SW480 (cell line): Measurements from ENCODE around the gene HBD.

Experiments
- DNase-seq: peaks from one replicate; pipeline ENCODE4 v3.0.0-alpha.2; 2016; ENCODE audit warnings: low spot score

The HBD gene

DNA sequence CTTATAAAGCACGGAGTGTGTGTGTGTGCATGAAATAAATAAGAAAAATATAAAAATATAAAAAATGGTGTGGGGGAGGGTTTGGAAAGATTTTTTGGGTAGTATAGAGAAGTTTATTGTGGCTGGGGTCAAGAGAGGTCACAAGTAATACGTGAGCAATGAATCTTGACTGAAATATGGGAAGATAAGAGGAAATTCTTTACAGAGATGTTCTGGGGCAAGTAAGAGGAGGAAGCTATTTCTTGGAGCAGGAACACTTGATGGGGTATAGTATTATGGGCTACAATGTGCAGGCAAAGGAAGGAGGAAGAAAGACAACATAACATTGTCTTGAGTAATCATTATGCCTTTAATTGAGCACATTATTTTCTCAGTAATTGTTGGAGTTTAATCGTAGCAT, 2.1 kb downstream of the HBD start:
- no peak for DNase-seq

DNA sequence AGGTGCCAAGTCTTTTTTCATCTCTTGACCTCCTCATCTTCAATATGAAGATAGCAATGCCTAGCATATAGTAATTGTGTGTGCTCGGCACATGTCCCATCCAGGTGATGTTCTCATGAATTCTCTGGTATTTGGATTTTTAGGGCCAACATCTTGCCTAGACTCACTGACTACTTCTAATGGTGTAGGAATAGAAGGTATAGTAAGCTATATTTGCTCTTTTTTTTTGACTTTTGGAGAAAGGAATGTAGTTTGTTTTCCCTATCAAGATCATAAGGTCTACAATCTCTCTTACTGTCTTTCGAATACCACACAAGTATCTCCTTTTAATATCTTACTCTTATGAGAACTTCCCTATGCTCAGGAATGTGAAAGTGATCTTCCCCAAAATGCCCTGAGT, 3.2 kb downstream of the HBD start:
- DNase-seq: no peak

GRCh38 chr11:5230266-5230665, 4.0 kb downstream of the HBD start:
- DNase-seq: no peak

DNA sequence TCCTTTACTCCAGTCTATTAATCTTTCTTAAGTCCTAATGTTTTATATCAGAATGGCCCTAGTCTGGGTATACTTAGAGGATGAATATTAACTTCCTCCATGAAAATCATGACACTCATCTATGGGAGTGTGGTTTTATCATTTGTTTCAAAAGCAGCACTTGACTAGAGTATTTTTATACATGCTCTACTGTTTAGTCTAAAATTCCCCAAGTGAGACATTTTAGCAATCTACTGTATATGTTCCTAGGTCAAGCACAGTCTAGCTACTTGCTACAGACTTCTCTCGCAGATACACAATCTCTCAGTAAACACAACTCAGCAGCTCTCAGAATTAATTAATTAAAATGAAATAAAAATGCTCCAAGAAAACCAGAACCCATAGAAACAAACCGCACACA, 4.5 kb downstream of the HBD start:
- DNase-seq: no peak

GRCh38 chr11:5229356-5229755, 4.9 kb downstream of the HBD start:
- DNase-seq: no peak

GRCh38 chr11:5228124-5228523, 6.2 kb downstream of the HBD start:
- no peak for DNase-seq

- no peak for DNase-seq
Measured at GRCh38 chr11:5227681-5228080, 6.6 kb downstream of the HBD start.

- DNase-seq: peak; percentile 64
Measured at GRCh38 chr11:5226732-5227310, 7.5 kb downstream of the HBD start, which contains the start of gene HBB. Gene HBB, minus strand, starts transcription at chr11:5227071. Its CDS starts 50 bp downstream, at chr11:5227021.

DNA sequence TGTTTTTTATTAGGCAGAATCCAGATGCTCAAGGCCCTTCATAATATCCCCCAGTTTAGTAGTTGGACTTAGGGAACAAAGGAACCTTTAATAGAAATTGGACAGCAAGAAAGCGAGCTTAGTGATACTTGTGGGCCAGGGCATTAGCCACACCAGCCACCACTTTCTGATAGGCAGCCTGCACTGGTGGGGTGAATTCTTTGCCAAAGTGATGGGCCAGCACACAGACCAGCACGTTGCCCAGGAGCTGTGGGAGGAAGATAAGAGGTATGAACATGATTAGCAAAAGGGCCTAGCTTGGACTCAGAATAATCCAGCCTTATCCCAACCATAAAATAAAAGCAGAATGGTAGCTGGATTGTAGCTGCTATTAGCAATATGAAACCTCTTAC, 8.8 kb downstream of the HBD start:
- DNase-seq: no peak

DNA sequence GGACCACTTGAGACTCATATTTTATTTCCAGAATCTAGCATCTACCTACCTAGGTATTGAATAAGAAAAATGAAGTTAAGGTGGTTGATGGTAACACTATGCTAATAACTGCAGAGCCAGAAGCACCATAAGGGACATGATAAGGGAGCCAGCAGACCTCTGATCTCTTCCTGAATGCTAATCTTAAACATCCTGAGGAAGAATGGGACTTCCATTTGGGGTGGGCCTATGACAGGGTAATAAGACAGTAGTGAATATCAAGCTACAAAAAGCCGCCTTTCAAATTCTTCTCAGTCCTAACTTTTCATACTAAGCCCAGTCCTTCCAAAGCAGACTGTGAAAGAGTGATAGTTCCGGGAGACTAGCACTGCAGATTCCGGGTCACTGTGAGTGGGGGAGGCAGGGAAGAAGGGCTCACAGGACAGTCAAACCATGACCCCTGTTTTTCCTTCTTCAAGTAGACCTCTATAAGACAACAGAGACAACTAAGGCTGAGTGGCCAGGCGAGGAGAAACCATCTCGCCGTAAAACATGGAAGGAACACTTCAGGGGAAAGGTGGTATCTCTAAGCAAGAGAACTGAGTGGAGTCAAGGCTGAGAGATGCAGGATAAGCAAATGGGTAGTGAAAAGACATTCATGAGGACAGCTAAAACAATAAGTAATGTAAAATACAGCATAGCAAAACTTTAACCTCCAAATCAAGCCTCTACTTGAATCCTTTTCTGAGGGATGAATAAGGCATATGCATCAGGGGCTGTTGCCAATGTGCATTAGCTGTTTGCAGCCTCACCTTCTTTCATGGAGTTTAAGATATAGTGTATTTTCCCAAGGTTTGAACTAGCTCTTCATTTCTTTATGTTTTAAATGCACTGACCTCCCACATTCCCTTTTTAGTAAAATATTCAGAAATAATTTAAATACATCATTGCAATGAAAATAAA, 9.5 kb downstream of the HBD start:
- DNase-seq: no peak

DNA sequence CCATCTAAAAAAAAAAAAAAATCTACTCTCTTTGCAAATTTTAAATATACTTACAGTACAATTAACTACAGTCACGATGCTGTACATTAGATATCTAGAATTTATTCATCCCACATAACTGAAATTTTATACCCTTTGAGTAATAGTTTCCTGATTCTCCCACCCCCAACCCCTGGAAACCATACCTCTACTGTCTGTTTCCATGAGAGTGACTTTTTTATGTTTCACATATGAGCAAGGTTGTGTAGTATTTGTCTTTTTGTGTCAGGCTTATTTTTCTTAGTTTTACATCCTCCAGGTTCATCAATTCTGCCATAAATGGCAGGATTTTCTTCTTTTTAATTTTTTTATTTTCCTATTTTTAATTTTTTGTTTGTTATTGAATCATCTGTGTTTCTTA, 10.6 kb downstream of the HBD start:
- DNase-seq: no peak

GRCh38 chr11:5223146-5223545, 11.1 kb downstream of the HBD start:
- DNase-seq: no peak

DNA sequence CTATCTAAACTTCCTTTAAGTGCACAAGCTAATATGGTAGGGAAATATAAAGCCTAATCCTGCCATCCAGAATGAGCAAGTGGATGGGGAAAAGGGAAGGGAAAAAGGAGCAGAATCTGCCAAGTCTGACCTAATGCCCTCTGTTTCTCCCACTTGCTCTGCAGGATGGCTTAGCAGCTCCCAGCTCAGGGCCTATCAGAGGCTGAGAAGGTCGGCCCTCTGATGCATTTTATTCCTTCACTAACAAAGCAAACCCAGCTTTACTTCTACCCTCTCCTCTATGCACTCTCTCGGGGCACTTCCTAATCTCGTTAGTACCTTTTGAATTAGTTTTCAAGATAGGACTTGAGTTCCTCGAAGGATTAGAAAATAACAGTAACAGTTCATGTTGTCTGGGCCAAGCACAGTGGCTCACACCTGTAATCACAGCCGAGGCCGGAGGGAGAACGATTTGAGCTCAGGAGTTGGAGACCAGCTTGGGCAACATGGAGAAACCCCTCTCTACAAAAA, 23.9 kb downstream of the HBD start:
- no peak for DNase-seq

- peak; percentile 62 for DNase-seq
Measured at GRCh38 chr11:5204787-5205186, 29.5 kb downstream of the HBD start.

DNA sequence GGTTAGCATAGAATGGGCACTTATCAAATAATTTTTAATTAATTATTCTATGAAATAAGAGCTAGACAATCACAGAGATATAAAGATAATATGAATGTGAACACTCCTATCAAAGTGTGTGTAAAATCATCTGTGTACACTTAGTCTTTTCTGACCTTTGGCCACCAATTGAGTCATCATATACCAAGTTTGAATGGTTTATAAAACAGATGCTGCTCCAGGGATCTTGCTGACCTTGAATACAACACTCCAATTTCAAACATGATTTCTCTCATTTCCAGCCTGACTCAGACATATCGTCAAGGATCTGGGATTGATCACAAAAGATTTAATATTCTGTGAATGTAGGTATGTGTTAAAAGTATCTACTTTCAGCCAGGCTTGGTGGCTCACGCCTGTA, 30.9 kb downstream of the HBD start:
- no peak for DNase-seq

DNA sequence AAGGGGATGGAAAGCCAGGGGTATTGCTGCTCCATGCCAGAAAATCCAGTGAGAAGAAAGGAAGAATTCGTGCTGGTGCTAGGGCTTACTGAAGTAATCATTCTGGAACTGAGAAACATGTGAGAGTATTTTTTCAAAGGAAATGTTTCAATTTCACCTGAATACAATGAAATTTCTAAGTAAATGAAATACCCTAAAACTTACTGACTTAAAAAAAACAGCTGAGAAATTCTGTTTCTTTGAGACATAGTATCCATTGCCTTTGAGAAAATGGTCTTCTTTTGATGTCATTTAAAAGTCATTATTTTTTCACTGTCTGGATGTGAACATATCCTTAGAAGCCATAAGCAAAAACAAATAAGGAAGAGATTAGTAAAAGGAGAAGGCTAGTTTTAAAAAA, 33.7 kb downstream of the HBD start, which contains the start of gene OR51V1:
Gene OR51V1 (minus strand): TSS at position 101 of the 400 bp plus-strand sequence. CDS start 0 bp downstream, at position 101.
- no peak for DNase-seq

GRCh38 chr11:5198285-5198684, 36.0 kb downstream of the HBD start:
- no peak for DNase-seq

DNA sequence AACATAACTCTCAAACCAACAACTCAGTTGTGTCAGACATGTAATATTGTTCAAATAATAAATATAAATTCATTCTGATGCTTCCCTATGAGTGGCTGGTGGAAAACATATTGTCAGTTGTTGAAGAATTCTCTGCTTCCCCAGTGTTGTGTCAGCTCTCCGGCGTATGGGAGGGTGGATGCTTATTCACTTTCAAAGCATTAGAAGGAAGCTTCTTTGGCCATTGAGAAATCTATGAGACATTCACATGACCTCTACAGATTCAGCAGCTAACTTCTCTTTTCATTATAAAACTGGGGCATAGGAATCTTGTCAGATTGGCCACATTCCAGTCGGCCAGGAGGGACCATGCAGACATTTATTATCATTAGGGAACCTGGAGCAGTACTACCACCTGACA, 36.7 kb downstream of the HBD start:
- DNase-seq: no peak

- DNase-seq: no peak
Measured at GRCh38 chr11:5196731-5197130, 37.6 kb downstream of the HBD start.

- no peak for DNase-seq
Measured at GRCh38 chr11:5196067-5196466, 38.2 kb downstream of the HBD start.

DNA sequence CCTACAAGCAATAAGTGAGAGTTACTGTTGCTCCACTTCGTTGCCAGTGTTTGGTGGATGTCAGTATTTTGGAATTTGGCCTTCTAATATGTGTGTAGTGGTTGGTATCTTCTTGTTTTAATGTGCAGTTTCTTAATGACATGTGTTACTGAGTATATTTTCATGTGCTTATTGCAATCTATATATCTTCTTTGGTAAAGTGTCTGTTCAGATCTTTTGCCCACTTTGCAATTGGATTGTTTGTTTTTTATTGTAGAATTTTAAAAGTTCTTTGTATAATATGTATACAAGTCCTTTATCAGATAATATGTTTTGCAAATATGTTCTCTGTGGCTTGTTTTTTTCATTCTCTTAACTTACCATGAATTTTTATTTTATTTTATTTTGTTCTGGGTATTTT, 41.5 kb downstream of the HBD start:
- no peak for DNase-seq

GRCh38 chr11:5188201-5188600, 46.1 kb downstream of the HBD start:
- DNase-seq: no peak
